ENCODE measurements around the gene LCK.

GRCh38 chr1:32241001-32241763, 9.9 kb upstream of the LCK start:
- TF ChIP-seq EZH2 (IDR thresholded peaks at IDR 0.05; ENCODE audit: borderline replicate concordance, low read depth, low read length, severe bottlenecking) = no peak
- no peak for TF ChIP-seq CTCF (IDR thresholded peaks at IDR 0.05; ENCODE audit: extremely low read depth in 1 of 2, insufficient read depth in 1 of 2, low read depth in 1 of 2, low read length in 2 of 2)
- peak; percentile 54 for TF ChIP-seq FOS (IDR thresholded peaks at IDR 0.05; ENCODE audit: borderline replicate concordance, insufficient read depth, low read length)
- no peak for TF ChIP-seq POLR2A (IDR thresholded peaks at IDR 0.05; ENCODE audit: low read depth, low read length)
- no peak for TF ChIP-seq MAX (IDR thresholded peaks at IDR 0.05; ENCODE audit: insufficient read depth, insufficient read length)
- TF ChIP-seq JUN (IDR thresholded peaks at IDR 0.05; ENCODE audit: borderline replicate concordance, insufficient read depth, insufficient read length, low read depth) = no peak
- TF ChIP-seq POLR2AphosphoS5 (IDR thresholded peaks at IDR 0.05; ENCODE audit: insufficient read depth, low read depth, low read length) = no peak
- TF ChIP-seq GATA2 (IDR thresholded peaks at IDR 0.05; ENCODE audit: insufficient read depth, insufficient read length, low read depth, low read length) = no peak
- TF ChIP-seq MYC (IDR thresholded peaks at IDR 0.05; ENCODE audit: low read depth, low read length) = no peak
